Islet precursor cell (in vitro differentiated cells): ENCODE results near the gene NOVA2.

Experiments
- DNase-seq: peaks from one replicate; pipeline ENCODE4 v3.0.0-alpha.2; 2018

The NOVA2 gene

GRCh38 chr19:46000491-46001246 is 27.0 kb upstream of the NOVA2 start:
- DNase-seq, result peak; percentile 75

GRCh38 chr19:45999653-46000121 is 26.0 kb upstream of the NOVA2 start:
- DNase-seq, result peak; percentile 82

GRCh38 chr19:45998834-45999233 is 25.2 kb upstream of the NOVA2 start:
- DNase-seq, result no peak

GRCh38 chr19:45996933-45997332 is 23.3 kb upstream of the NOVA2 start:
- no peak for DNase-seq

GRCh38 chr19:45995715-45996385 is 22.2 kb upstream of the NOVA2 start:
- DNase-seq, result no peak

GRCh38 chr19:45994998-45995714 is 21.5 kb upstream of the NOVA2 start, which contains the start of gene CCDC61:
Gene CCDC61 (plus strand): TSS chr19:45995467. CDS start chr19:46003019, 7,552 bp downstream.
- peak; percentile 99 for DNase-seq

- no peak for DNase-seq
These were observed 20.9 kb upstream of the NOVA2 start for GRCh38 chr19:45994456-45994997.

GRCh38 chr19:45990113-45990728 is 16.6 kb upstream of the NOVA2 start:
- DNase-seq, result no peak

- no peak for DNase-seq
These were observed 11.7 kb upstream of the NOVA2 start for GRCh38 chr19:45985321-45985720.

GRCh38 chr19:45981350-45981749 is 7.7 kb upstream of the NOVA2 start:
- DNase-seq, result no peak

GRCh38 chr19:45978156-45978555 is 4.5 kb upstream of the NOVA2 start:
- no peak for DNase-seq

GRCh38 chr19:45976178-45976577 is 2.5 kb upstream of the NOVA2 start:
- no peak for DNase-seq

GRCh38 chr19:45975306-45976070 is 1.8 kb upstream of the NOVA2 start:
- no peak for DNase-seq

GRCh38 chr19:45972947-45973540 is 621 bp downstream of the NOVA2 start:
- DNase-seq, result no peak

GRCh38 chr19:45972081-45972946 is 1.4 kb downstream of the NOVA2 start:
- no peak for DNase-seq

GRCh38 chr19:45971260-45971902 is 2.3 kb downstream of the NOVA2 start:
- DNase-seq, result no peak

- no peak for DNase-seq
These were observed 4.0 kb downstream of the NOVA2 start for GRCh38 chr19:45969676-45970075.

GRCh38 chr19:45968626-45969025 is 5.0 kb downstream of the NOVA2 start:
- no peak for DNase-seq

- no peak for DNase-seq
These were observed 6.4 kb downstream of the NOVA2 start for GRCh38 chr19:45967246-45967645.

GRCh38 chr19:45962021-45962420 is 11.6 kb downstream of the NOVA2 start:
- no peak for DNase-seq
